Spleen (tissue), 11 donors: ENCODE results near the gene CFLAR. TPM values are rescaled to one million over a fixed set of nuclear protein-coding genes. Genes with fewer than 3 reads are reported as not detected.

Source experiments
- DNase-seq: peaks from one replicate; pipeline ENCODE4 v3.0.0-alpha.2; 2020
- H3K27ac ChIP-seq, 8 donors: fragments of 200-600 bp; sonication (generic) in 7 of 8; 1 replicate in 4 of 8; 2 replicates in 4 of 8; pipeline versions ENCODE4 v1.5.0 to v1.8.0; 2016 to 2021; ENCODE audit warnings: inconsistent platforms in 4 of 8, mild to moderate bottlenecking in 4 of 8, moderate library complexity in 1 of 8
- H3K27me3 ChIP-seq, 7 donors: fragments of 200-600 bp; sonication (generic) in 6 of 7; replicated peaks in 1 of 7; 1 replicate in 4 of 7; 2 replicates in 3 of 7; pipeline versions ENCODE4 v1.5.0 to v1.8.0; 2016 to 2021; ENCODE audit warnings: inconsistent platforms in 3 of 7, mild to moderate bottlenecking in 1 of 7
- H3K36me3 ChIP-seq, 6 donors: fragments of 200-600 bp; sonication (generic) in 5 of 6; 1 replicate in 4 of 6; 2 replicates in 2 of 6; pipeline versions ENCODE4 v1.5.0 to v1.8.0; 2016 to 2021; ENCODE audit warnings: inconsistent platforms in 2 of 6
- H3K4me1 ChIP-seq, 6 donors: fragments of 200-600 bp; sonication (generic) in 5 of 6; 1 replicate in 3 of 6; 2 replicates in 3 of 6; pipeline versions ENCODE4 v1.5.0 to v1.8.0; 2016 to 2021; ENCODE audit warnings: inconsistent platforms in 3 of 6
- H3K4me3 ChIP-seq, 8 donors: fragments of 200-600 bp; sonication (generic) in 7 of 8; 1 replicate in 4 of 8; 2 replicates in 4 of 8; pipeline versions ENCODE4 v1.5.0 to v1.8.0; 2016 to 2021; ENCODE audit warnings: inconsistent platforms in 4 of 8, mild to moderate bottlenecking in 4 of 8, moderate library complexity in 2 of 8
- H3K9me3 ChIP-seq, 8 donors: fragments of 200-600 bp; sonication (generic) in 7 of 8; 1 replicate in 4 of 8; 2 replicates in 4 of 8; pipeline versions ENCODE4 v1.5.0 to v1.8.0; 2016 to 2021; ENCODE audit warnings: inconsistent platforms in 4 of 8
- POLR2A ChIP-seq, 3 donors: fragments of 450-650 bp; IDR thresholded peaks; one replicate each; pipeline ENCODE4 v1.5.1; 2017; ENCODE audit warnings: antibody characterized with exemption in 3 of 3, mild to moderate bottlenecking in 1 of 3
- POLR2AphosphoS5 ChIP-seq, 3 donors: sonication (generic); formaldehyde crosslinking; IDR thresholded peaks; one replicate each; pipeline ENCODE4 v1.5.1; 2017; ENCODE audit warnings: antibody characterized with exemption in 3 of 3
- WGBS, 5 donors: extraction: QIAGEN DNeasy Blood & Tissue Kit in 3 of 5; methylation state at CpG; one replicate each; pipeline versions ENCODE4 v1.1.5 to v1.1.7; 2013 to 2018; 5-methylcytosine and 5-hydroxymethylcytosine counted together
- intact Hi-C: fragments of 100-400 bp; cut with DNase I; formaldehyde crosslinking; loops from one replicate; pipeline ENCODE4 v1.15.0; 2023; ENCODE audit warnings: low total_unique reads
- polyA plus RNA-seq, 3 donors: library from polyadenylated mRNA; stranded (reverse); fragments of 200-250 nt; gene quantifications; one replicate each; pipeline ENCODE4 v1.2.1, GENCODE V29; 2013
- total RNA-seq, 7 donors: library from RNA; depleted of rRNA in 3 of 7; stranded (reverse); fragments of >200 nt in 3 of 7; fragmentation: NEBNext Ultra II Directional in 4 of 7; extraction: Animal tissue kit (Norgen Biotek cat#: 25700) in 4 of 7; gene quantifications; one replicate each; pipeline versions ENCODE4 v1.1.0 to v1.2.1, GENCODE V29; 2016 to 2021
- TF ChIP-seq, protein P1 (sequence below), 11 experiments: fragments of 200-600 bp in 7 of 11; fragments of 450-650 bp in 4 of 11; sonication (generic) in 4 of 11; IDR thresholded peaks in 8 of 11; conservative IDR thresholded peaks in 3 of 11; 1 replicate in 7 of 11; 2 replicates in 4 of 11; pipeline versions ENCODE4 v1.4.0 to v1.8.0; 2016 to 2021; ENCODE audit warnings: antibody characterized with exemption in 11 of 11, inconsistent platforms in 4 of 11, mild to moderate bottlenecking in 1 of 11
- donor health status: healthy with polysubstance abuse.
- donor health status: DM: no; HTN: no; CAD: no; lungs with moderate emphysema.
- donor health status: DM: no; HTN: no; CAD: no.
- donor health status: Bipolar disorder and iron deficiency.
- donor health status: healthy.
- donor health status: DM: no; HTN: no; CAD: no.
- donor health status: DM: yes; HTN: yes; CAD: no.

The CFLAR gene
- total and polyA plus RNA-seq, 10 donors, result 64.0 to 511 (median 360) TPM

DNA sequence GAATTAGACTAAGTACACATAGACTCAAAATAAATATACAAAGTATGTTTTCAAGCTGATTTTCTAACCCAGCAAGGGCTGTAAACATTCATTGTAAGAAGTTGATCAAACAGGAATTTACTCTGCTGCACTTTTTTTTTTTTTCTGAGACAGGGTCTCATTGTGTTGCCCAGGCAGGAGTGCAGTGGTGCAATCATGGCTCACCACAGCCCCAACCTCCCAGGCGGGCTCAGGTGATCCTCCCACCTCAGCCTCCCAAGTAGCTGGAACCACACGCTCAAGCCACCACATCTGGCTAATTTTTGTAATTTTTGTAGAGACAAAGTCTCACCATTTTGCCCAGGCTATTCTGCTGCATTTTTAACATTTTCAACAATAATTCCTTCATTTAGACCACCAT, 8.3 kb upstream of the CFLAR start:
- 87 to 96% (median 88%) methylated on average over 2 of the region's 2 CpGs for WGBS, 5 donors
- DNase-seq, result no peak
- no peaks in the 10 kb centered on the region for H3K27me3 ChIP-seq
- no peak overlapping the region for H3K4me3 ChIP-seq
- H3K9me3 ChIP-seq, result no peaks in the 10 kb centered on the region
- peaks cover 0 to 19% (median 0%) of the 10 kb centered on the region in 6 donors for H3K36me3 ChIP-seq
- intact Hi-C loops, result no loop called here
- H3K4me1 ChIP-seq, result peaks cover 0 to 9% (median 0%) of the 10 kb centered on the region in 6 donors
- TF ChIP-seq POLR2A (IDR thresholded peaks at IDR 0.05), result no peak
- TF ChIP-seq POLR2AphosphoS5 (IDR thresholded peaks at IDR 0.05), result no peak
- TF ChIP-seq, protein P1, sequence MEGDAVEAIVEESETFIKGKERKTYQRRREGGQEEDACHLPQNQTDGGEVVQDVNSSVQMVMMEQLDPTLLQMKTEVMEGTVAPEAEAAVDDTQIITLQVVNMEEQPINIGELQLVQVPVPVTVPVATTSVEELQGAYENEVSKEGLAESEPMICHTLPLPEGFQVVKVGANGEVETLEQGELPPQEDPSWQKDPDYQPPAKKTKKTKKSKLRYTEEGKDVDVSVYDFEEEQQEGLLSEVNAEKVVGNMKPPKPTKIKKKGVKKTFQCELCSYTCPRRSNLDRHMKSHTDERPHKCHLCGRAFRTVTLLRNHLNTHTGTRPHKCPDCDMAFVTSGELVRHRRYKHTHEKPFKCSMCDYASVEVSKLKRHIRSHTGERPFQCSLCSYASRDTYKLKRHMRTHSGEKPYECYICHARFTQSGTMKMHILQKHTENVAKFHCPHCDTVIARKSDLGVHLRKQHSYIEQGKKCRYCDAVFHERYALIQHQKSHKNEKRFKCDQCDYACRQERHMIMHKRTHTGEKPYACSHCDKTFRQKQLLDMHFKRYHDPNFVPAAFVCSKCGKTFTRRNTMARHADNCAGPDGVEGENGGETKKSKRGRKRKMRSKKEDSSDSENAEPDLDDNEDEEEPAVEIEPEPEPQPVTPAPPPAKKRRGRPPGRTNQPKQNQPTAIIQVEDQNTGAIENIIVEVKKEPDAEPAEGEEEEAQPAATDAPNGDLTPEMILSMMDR (IDR thresholded peaks at IDR 0.05 in 8 of 11, conservative IDR thresholded peaks at IDR 0.05 in 3 of 11), result no peak
- no peak overlapping the region for H3K27ac ChIP-seq

DNA sequence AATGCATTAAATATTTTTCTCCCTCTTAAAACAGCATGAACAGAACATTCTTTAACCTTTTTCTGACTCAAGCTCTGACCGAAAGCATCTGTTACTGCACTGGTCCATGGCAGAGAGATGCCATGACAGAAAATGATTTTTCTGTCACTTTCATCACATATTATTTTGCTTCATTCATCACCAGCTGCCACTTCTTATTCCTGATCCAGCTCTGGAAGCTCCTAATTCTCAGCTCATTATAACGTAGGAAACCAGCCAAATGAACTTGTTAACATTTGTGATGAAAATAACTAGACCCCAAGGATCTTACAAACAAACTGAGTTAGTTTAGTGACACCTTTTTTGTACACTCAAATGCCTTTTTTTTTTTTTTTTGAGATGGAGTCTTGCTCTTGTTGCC, 7.6 kb upstream of the CFLAR start:
- no peaks in the 10 kb centered on the region for H3K27me3 ChIP-seq

DNA sequence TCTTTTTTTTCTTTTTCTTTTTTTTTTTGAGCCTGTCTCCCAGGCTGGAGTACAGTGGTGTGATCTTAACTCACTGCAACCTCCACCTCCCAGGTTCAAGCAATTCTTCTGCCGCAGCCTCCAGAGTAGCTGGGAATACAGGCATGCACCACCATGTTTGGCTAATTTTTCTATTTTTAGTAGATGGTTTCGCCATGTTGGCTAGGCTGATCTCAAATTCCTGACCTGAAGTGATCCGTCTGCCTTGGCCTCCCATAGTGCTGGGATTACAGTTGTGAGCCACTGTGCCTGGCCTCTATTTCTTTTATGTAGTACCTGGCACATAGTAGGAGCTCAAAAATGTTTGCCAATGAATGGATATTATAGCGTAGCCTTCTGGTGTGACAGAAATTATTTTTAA, 6.8 kb upstream of the CFLAR start:
- Histone ChIP-seq H3K4me1 (peaks cover 0 to 23% (median 2%) of the 10 kb centered on the region in 6 donors), H3K27ac (no peak overlapping the region), H3K27me3 (no peaks in the 10 kb centered on the region), H3K4me3 (no peak overlapping the region), H3K36me3 (peaks cover 0 to 19% (median 0%) of the 10 kb centered on the region in 6 donors), H3K9me3 (no peaks in the 10 kb centered on the region)
- WGBS, 5 donors, result 87 to 95% (median 94%) methylated on average over 4 of the region's 4 CpGs
- no peak for DNase-seq
- intact Hi-C loops, result no loop called here
- TF ChIP-seq POLR2A (IDR thresholded peaks at IDR 0.05), result no peak
- TF ChIP-seq, protein P1 (IDR thresholded peaks at IDR 0.05 in 8 of 11, conservative IDR thresholded peaks at IDR 0.05 in 3 of 11), result no peak
- TF ChIP-seq POLR2AphosphoS5 (IDR thresholded peaks at IDR 0.05), result no peak

More for the DNA sequence above, 7.6 kb upstream of the CFLAR start:
- intact Hi-C loops, result no loop called here
- TF ChIP-seq POLR2AphosphoS5 (IDR thresholded peaks at IDR 0.05) (no peak), POLR2A (IDR thresholded peaks at IDR 0.05) (no peak)
- TF ChIP-seq, protein P1 (IDR thresholded peaks at IDR 0.05 in 8 of 11, conservative IDR thresholded peaks at IDR 0.05 in 3 of 11), result no peak
- DNase-seq, result no peak
- Histone ChIP-seq H3K27ac (no peak overlapping the region), H3K9me3 (no peaks in the 10 kb centered on the region), H3K4me3 (no peak overlapping the region), H3K36me3 (peaks cover 0 to 19% (median 0%) of the 10 kb centered on the region in 6 donors), H3K4me1 (peaks cover 0 to 16% (median 0%) of the 10 kb centered on the region in 6 donors)
- WGBS, 5 donors, result 84 to 95% (median 94%) methylated on average over 2 of the region's 2 CpGs

DNA sequence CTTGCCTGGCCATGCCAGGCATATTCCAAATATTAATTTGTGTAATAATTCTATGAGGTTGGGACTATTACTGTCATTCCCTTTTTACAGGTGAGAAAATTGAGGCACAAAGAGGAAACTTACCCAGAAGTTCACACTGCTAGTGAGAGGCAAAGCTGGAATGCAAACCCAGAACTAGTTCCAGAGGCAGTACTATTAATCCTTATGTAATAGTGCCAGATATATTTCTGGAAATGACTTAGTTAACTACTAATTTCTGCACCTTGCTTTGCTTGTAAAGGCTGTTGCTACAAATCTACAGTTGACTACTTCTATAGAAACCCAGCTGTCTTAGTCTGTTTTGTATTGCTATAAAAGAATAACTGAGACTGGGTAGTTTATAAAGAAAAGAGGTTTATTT, 5.3 kb upstream of the CFLAR start:
- intact Hi-C loops, result no loop called here
- H3K27ac ChIP-seq, result peak overlapping the region in 1 of 8 donors; percentile 30
- peaks cover 0 to 15% (median 0%) of the 10 kb centered on the region in 6 donors for H3K36me3 ChIP-seq
- H3K4me1 ChIP-seq, result peaks cover 0 to 38% (median 17%) of the 10 kb centered on the region in 6 donors
- no peaks in the 10 kb centered on the region for H3K9me3 ChIP-seq
- H3K4me3 ChIP-seq, result no peak overlapping the region
- H3K27me3 ChIP-seq, result no peaks in the 10 kb centered on the region
- TF ChIP-seq POLR2A (IDR thresholded peaks at IDR 0.05) (no peak), POLR2AphosphoS5 (IDR thresholded peaks at IDR 0.05) (no peak)
- TF ChIP-seq, protein P1 (IDR thresholded peaks at IDR 0.05 in 8 of 11, conservative IDR thresholded peaks at IDR 0.05 in 3 of 11), result no peak
- no peak for DNase-seq
